Gastroesophageal sphincter (tissue), 3 donors: Measurements from ENCODE around the gene ANAPC2.

Experiments used
- EP300 ChIP-seq: sonication (generic); formaldehyde crosslinking; IDR thresholded peaks from one replicate; pipeline ENCODE4 v1.6.1; 2017; ENCODE audit warnings: antibody characterized with exemption, mild to moderate bottlenecking
- POLR2A ChIP-seq, 2 donors: fragments of 450-650 bp; IDR thresholded peaks; one replicate each; pipeline ENCODE4 v1.6.1; 2017; ENCODE audit warnings: antibody characterized with exemption in 2 of 2, mild to moderate bottlenecking in 2 of 2, moderate library complexity in 1 of 2
- POLR2AphosphoS5 ChIP-seq: sonication (generic); formaldehyde crosslinking; IDR thresholded peaks from one replicate; pipeline ENCODE4 v1.6.1; 2017; ENCODE audit warnings: antibody characterized with exemption
- TF ChIP-seq, protein P1 (sequence below), 4 experiments: fragments of 200-600 bp in 2 of 4; fragments of 450-650 bp in 2 of 4; sonication (generic) in 1 of 4; IDR thresholded peaks; one replicate each; pipeline ENCODE4 v1.5.1; 2017 to 2019; ENCODE audit warnings: antibody characterized with exemption in 4 of 4, mild to moderate bottlenecking in 2 of 4, moderate library complexity in 2 of 4

GRCh38 chr9:137138058-137138721 lies 50.2 kb downstream of the ANAPC2 start:
- TF ChIP-seq POLR2A (IDR thresholded peaks at IDR 0.05) (no peak), POLR2AphosphoS5 (no peak), EP300 (no peak)
- TF ChIP-seq, protein P1, sequence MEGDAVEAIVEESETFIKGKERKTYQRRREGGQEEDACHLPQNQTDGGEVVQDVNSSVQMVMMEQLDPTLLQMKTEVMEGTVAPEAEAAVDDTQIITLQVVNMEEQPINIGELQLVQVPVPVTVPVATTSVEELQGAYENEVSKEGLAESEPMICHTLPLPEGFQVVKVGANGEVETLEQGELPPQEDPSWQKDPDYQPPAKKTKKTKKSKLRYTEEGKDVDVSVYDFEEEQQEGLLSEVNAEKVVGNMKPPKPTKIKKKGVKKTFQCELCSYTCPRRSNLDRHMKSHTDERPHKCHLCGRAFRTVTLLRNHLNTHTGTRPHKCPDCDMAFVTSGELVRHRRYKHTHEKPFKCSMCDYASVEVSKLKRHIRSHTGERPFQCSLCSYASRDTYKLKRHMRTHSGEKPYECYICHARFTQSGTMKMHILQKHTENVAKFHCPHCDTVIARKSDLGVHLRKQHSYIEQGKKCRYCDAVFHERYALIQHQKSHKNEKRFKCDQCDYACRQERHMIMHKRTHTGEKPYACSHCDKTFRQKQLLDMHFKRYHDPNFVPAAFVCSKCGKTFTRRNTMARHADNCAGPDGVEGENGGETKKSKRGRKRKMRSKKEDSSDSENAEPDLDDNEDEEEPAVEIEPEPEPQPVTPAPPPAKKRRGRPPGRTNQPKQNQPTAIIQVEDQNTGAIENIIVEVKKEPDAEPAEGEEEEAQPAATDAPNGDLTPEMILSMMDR (IDR thresholded peaks at IDR 0.05), result no peak
